ENCODE measurements around the gene TRH.
"Not testable (repeated sequence)": the region's sequence is repeated elsewhere in the genome, so short reads cannot be mapped to it uniquely, and the experiment has no call there.

TRH gene

DNA sequence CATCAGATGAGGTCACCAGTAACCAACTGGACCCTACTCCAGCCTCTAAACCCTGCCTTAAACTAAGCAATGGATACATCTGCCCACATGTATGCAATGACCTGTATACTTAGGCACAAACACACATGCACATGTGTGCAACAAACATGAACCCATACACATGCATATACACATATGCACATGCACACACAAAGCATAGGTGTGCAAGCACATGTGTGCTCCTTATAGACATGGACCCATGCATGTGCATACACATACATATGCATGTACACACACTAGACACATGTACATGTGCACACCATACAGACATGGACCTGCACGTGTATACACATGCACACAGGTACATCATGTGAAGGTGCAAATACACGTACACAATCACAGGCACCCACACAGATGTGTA, 8.6 kb upstream of the TRH start:
- no peak for DNase-seq (ENCODE audit: low spot score)

DNA sequence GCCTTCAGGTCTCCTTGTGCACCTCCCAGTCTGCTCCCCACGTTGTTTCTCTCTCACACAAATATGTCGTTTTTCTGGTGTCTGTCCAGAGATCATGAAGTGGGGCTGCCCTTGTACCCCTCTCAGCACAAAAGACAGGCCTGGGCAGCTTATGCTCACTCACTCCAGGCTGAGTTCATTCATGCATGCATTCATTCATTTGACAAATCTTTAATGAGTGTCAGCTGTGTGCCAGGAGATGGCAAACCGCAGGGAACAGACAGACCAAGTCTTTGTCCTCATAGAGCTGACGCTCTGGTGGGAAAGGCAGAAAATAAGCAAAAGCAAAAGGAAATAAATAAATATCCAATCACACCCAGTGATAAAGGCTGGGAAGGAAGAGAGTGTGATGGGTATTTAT, 7.6 kb upstream of the TRH start:
- DNase-seq (ENCODE audit: low spot score) = no peak

DNA sequence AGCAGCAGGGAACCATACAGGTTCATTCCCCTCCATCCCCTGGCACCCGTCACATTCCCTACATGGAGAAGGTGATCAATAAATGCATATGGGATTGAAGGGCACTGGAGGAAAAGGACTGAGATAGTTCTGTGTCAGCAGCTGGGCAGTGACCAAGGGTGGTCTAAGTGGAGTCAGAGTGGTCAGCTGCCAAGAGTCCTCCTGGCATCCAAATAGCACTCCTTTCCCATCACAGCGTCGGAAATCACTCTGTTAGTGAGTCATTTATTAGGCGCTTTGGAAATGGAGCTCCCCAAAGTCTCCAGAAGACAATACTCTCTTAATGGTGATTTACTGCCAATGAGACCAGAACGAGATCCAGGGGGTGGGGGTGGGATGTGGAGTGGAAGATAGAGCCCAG, 6.8 kb upstream of the TRH start:
- no peak for DNase-seq (ENCODE audit: low spot score)

DNA sequence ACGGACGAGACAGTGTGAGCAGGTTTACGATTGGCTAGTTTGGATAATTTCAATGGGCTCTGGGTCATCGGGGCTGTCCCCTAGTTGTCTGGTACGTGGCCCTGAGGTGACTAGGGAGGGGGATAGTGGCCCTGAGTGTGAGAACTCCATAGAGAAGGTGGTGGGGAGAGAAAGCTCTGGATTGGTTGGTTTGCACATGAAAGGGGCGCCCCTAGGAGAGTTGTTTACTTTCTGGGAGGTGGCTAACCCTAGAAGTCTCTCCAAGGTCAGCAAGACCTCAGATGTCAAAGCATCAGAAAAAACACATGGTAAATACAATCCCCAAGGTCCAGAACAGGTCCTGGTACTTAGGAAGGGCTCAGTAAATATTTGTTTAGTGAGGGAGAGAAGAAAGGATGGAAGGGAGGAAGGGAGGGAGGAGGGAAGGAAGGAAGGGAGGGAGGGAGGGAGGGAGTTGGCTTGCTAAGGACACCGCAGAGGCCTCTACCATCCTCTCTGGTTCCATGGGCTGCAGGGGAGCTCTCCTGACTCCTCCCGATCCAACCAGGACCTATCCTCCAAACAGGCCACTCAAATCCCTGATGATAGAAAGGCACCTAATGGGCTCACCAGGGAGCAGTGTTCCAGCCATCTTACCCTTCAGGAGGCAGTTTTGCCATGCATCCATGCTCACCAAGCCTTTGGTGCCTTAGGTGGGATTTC, 3.0 kb upstream of the TRH start:
- no peak for DNase-seq (ENCODE audit: low spot score)

DNA sequence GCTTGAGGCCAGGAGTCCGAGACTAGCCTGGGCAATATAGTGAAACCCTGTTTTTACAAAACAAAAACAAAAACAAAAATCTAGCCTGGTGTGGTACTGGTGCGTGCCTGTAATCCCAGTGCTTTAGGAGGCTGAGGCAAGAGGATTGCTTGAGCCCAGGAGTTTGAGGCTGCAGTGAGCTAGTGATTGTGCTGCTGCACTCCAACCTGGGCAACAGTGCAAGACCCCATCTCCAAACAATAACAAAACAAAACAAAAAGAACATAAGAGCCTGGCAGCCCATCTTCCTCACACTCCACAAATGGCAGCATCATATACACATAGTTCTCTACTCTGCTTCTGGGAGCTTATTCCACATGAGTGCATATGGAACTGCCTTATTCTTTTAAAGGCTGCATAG, 2.2 kb upstream of the TRH start:
- DNase-seq (ENCODE audit: low spot score) = no peak

DNA sequence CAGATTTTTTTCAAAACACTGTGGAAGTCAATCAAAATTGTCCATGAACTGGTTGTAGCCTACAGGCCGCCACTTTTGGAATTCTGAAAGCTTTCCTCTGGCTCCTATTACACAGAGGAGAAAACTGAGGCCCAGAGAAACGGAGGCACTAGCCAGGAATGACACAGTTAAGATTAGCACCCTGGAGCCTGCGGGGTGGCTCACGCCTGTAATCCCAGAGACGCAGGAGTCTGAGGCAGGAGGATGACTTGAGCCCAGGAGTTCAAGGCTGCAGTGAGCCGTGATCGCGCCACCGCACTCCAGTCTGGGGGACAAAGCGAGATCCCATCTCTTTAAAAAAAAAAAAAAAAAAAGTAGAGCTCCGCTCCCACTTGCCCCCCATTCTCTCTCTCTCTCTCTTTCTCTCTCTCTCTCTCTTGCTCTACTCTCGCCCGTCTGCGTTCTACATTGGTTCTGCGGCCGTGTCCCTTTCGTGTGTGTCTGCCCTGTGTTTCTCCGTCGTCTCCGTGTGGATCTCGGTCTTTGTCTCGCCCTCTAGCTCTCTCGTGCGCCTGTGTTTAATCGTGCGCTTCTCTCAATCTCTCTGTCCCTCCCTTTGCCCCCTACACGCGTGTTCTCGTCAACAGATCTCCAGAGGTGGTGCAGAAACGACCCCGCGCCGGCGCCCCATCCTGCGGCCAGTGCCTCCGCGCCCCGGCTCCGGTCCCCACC, 512 bp upstream of the TRH start:
- no peak for DNase-seq (ENCODE audit: low spot score)

DNA sequence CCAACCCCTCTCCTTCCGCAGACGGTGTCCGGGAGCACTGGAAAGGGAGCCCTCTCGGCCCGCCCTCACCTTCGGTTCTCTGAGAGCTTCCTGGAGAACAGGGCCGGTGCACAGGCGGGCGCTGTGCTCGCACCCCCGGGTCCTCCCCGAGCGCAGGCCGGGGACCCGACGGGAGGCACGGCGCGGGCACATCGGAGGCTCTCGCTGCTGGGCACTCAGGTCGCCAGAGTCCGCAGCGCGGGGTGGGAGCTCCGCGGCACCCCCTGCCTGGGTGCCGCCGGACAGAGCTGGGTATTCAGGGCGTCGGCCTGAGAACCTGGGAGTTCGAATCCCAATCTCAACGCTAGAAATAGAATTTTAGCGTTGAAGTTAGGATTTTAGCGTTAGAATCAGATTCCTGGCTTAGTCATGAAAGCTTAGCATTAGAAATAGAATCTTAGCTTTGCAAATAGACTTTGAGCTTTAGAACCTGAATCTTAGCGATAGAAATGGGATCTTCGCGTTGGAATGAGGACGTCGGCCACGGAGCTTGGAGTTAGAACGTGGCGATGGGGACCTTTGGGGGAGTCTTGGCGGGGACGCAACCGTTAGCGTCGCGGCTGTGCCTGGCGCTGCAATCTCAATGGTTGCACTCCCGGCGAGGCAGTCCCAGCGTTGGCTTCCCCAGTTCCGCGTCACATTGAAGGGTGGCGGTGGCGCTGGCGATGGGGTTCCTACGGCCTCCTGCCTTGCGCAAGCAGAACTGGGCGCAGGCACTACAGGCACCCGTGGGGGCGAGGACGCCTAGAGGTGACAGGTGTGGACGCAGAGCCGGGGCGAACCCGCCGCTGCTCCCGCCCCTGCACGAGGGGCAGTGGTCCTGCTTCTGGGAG, 549 bp downstream of the TRH start:
- no peak for DNase-seq (ENCODE audit: low spot score)

DNA sequence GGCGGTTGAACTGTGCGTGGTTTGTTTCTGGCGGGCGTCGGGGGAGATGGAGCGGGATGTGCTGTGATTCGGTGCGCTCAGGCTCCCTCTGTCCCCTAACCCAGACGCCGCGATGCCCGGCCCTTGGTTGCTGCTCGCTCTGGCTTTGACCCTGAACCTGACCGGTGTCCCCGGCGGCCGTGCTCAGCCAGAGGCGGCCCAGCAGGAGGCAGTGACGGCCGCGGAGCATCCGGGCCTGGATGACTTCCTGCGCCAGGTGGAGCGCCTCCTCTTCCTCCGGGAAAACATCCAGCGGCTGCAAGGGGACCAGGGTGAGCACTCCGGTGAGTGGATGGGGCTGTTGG, 1.2 kb downstream of the TRH start:
- DNase-seq (ENCODE audit: low spot score) = no peak

DNA sequence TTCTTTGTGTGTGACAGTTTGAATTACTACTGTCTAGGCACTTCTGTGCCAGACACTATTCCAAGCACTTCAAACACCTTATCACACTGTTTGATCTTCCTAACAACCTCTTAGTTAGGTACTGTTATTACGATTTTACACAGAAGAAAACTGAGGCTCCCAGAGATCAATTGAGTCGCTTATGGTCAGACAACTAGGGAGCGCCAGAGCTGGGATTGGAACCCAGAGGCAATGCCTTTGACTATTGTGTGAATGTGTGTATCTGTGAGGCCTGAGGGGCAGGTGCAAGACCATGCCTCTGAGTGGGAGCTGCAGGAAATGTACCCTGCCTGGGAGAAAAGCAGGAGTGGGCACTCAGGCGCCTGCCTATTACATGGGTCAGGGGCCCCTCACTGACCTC, 1.8 kb downstream of the TRH start:
- DNase-seq (ENCODE audit: low spot score) = no peak

DNA sequence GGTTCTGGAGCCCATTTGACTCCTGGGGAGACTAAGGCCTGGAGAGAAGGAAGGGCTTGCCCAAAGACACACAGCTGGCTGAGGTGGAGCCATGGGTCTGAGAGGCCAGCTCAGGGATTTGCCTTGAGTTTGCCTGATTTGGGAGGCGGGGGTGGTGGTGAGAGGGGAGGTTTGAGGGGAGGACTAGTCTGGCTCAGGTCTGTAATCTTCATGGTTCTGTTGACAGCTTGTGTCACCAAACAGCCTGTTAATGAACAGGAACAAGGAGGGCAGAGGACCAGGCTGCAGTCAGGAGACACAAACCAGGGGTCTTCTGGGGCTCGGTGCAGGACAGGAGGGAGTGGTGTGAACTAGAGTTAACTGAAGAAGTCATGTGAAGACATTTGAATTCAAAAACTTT, 3.6 kb downstream of the TRH start:
- no peak for DNase-seq (ENCODE audit: low spot score)

DNA sequence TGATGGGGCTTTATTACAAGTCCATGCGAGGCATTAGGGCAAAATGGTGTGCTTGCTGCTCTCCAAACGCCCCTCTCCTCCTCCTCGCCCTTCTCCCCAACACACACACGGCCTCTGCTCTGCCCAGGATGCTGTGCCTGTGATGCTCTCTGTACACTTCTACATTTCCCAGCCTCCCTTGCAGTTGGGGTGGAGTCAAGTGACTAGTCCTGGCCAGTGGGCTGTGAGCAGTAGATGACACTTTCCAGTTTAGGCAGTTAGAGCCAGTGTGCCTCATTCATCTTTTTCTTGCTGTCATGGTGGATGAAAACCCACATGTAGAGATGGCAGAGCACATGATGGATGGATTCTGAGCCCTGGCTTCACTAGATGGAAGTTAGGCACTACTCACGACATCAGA, 5.4 kb downstream of the TRH start:
- no peak for DNase-seq (ENCODE audit: low spot score)

DNA sequence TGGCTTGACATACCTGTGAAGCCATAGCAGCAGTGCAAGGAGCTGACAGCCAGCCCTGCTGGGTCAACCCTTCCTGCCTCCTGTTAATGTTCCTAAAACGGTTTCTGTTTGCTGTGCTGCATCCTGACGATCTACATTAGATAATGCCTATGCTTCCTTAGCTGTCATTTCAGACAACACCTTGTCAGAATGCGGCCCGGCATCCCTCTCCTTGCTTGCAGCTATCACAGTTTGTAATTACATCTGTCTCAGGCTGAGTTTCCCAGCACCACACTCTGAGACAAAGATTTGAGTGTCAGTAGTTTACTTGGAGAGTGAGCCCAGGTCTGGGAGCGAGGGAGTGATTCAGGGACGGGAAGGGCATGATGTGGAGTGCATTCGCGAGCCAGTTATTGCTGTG, 9.0 kb downstream of the TRH start:
- no peak for DNase-seq (ENCODE audit: low spot score)

DNA sequence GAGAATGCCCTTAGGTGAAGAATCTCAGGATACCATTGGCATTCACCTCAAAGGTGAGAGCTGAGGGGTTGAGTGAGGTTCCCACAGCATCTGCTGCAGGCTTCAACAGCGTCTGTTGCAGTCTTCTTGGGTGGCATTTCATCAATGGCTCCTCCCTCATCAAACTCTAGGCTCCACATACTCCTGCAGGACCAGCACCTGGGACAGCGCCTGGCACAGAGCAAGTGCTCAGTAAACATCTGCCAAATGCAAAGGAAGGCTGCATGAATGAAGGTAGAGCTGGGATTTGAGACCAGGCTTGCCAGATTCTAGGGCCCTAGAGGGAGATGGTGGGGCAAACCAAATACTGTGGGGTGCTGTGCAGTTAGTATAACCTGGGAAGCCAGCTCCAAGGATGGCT, 9.6 kb downstream of the TRH start:
- DNase-seq (ENCODE audit: low spot score) = no peak

DNA sequence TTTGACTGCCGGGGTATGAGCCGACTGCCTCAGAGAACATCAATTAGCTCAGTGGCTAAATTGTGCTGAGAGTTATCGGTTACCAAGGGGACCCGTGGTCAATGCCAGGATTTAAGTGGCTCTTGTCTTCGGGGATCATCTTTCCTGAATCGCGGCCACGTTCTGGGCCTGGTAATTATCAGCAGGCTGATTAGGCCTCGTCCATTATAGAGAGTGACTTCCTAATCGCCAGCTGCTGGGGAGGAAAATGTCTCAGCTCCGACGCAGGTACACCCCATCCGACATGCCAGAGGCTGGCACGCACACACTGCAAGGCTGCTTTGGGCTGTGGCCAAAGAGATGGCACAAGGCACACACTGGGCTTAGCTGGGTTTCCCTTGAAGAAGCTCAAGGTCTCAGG, 10.6 kb downstream of the TRH start:
- DNase-seq (ENCODE audit: low spot score) = no peak

DNA sequence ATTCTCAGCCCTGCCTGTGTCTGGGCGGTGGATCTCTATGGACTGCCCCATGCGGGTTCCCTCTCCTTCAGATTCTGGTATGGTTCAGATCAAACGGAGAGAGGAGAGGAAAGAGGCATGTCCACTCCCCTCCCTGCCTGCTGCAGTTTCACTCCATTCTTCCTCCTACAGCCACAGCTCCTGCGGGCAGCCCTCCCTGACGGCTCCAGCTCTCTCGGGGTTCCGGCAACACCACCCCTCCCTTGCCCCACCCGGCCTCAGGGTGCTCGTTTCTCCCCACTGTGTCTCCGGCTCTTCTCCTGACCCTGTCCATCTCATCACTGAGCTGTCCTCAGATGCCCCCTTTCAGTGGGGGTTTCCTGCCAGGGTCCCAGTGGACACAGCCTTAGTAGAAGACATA, 13.9 kb downstream of the TRH start:
- DNase-seq (ENCODE audit: low spot score) = no peak

DNA sequence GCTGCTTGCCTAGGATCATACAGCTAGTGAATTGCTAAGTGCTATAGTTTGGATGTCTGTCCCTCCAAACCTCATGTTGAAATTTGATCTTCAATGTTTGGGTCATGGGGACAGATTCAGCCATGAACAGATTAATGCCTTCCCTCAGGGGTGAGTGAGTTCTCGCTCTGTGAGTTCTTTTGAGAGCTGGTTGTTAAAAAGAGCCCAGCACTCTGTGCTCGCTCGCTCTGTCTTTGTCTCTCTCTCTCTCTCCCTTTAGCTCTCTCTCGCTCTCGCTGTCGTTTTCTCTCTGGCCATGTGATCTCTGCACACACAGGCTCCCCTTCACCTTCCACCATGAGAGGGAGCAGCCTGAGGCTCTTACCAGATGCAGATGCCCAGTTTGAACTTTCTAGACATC, 14.9 kb downstream of the TRH start:
- no peak for DNase-seq (ENCODE audit: low spot score)

DNA sequence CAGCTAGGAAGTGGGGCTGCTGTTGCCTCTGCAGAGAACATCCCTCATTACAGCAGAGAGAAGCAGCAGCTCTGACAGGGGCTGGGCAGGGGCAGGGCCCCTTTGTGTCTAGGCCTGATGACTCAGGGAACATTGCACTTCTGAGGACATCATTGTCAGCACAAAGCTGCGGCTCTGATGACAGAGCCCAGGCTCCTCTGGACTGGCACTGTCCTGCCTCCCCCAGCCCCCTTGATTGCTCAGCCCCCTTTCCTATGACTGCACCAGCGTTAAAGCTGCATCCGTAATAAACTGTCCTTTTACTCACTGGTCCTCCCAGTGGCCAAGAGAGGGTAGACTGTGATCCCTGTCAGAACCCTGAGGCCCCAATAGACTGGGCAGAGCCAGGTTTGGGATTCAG, 18.3 kb downstream of the TRH start:
- DNase-seq (ENCODE audit: low spot score) = no peak

DNA sequence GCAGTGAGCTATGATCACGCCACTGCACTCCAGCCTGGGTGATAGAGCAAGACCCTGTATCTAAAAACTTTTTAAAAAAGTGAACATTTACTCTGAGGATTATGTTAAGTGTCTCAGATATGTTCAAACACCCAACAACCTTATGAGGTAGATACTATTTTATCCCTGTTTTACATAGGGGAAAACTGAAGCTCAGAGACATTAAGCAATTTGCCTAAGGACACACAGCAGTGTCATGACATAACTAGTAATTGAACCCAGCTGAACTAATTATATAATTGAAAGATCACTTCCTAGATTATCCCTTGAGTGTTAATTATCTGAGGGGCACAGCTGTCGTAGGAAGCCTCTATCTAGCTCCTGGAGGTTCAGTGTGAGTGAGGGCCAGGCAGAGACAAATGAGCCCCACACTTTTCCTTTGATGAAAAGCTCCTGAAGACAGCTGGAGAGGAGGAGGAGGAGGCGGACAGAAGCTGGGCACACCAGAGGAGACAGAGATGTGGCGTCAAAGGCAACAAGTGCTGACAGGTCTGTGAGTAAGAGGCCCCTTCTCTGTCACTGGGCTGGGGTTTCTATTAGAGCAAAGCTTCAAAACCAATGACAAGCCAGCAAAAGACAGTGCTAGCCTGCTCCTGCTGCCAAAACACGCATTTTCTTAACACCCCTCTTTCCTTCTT, 20.5 kb downstream of the TRH start:
- DNase-seq (ENCODE audit: low spot score) = no peak

DNA sequence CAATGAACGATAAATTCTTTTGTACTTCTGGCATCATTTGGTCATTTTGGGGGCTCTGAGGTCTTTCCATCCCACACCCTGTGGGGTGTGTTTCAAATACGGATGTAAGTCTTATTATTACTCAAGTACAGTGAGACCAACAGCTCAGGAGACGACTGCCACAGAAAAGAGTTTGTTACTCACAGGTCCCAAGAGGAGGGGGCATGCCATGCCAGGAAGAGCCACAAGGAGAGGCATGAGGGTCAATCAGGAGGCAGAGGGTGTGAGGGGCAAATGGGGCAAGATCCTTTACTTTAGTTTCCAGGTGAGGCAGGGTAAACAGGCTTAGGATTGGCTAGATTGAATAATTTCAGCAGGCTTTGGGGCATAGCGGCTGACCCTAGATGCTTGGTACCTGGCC, 21.6 kb downstream of the TRH start:
- no peak for DNase-seq (ENCODE audit: low spot score)

DNA sequence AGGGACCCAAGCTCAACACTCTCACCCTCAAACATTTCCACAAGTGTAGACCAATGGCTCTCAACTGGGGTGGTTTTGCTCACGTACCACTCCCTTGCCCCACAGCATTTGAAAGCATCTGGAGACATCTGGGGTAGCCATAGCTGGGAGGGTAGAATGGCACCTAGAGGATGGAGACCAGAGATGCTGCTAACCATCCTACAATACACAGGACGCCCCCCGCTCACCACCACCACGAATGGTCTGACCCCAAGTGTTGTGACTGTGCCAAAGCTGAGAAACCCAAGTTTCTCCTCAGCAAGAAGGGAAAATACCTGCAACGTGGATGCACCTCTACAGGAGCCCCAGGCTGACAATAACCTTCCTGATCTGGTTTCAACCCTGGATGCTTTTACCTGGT, 24.7 kb downstream of the TRH start:
- DNase-seq (ENCODE audit: low spot score) = not testable (repeated sequence)

DNA sequence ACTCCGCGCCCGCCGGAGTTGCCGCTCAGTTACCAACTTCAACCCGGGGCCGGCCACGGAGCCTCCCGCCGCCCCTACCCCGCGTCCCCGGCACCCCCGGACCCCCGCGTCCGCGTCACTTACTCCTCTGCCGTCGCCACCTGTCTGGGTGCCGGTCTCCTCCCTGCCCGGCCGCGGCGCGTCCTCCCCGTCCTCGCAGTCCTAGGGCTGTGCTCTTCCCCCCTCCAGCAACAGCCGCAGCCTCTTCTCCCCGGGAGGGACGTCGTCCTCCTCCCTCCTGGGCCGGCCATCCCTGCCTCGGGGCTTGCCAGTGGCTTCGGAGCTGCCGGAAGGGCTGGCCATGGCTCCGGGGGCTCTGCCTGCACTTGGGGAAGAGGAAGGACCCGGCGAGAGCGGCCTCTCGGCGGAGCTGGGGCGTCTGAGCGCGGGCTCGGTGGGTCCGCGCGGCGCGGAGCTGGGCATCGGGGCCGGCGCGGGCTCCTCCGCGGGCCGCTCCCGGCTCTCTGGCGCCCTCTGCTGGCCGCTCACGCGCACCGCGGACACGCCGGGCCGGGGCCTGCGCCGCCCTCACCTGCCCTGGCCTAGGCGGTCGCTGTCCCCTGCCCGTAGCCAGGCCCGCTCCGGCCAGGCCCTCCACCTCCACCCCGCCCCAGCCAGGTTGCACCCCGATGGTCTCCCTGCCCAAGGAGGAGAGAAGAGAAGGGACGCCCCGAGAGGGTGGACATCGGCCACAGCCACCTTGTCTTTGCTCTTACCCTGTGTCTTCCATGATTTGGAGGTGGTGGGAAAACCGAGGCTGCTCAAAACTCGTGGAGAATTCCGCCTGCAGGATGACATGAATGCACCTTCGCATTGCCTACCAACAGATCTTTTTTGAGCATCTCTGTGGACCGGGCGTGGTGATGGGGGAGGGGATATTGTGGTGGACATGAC, 28.4 kb downstream of the TRH start:
- DNase-seq (ENCODE audit: low spot score) = peak; percentile 37

DNA sequence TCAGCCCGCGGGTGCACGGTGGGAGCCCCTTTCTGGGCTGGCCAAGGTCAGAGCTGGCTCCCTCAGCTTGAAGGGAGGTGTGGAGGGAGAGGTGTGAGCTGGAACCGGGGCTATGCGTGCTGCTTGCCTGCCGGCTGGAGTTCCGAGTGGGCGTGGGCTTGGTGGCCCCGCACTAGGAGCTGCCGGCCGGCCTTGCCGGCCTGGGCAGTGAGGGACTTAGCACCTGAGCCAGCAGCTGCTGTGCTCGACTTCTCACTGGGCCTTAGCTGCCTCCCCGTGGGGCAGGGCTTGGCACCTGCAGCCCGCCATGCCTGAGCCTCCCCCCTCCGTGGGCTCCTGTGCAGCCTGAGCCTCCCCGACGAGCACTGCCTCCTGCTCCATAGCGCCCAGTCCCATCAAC, 36.0 kb downstream of the TRH start:
- DNase-seq (ENCODE audit: low spot score) = no peak

All from hematopoietic multipotent progenitor cell treated with erythropoietin and hydrocortisone succinate and interleukin-3 and kit ligand, for 17 days (in vitro differentiated cells).